Neural cell (in vitro differentiated cells): Measurements from ENCODE around the gene NFYB. TPM values are rescaled to one million over a fixed set of nuclear protein-coding genes. Genes with fewer than 3 reads are reported as not detected.

Experiments used
- H2AFZ ChIP-seq: fragments of 200-600, 300-800 bp; sonication (generic), shearing (Covaris generic); 2 replicates; pipeline ENCODE4 v1.6.0; 2014; ENCODE audit warnings: low read depth, mild to moderate bottlenecking, antibody characterized with exemption, low read length, moderate library complexity
- H3F3A ChIP-seq: fragments of 200-600 bp; shearing (Covaris generic); 2 replicates; pipeline ENCODE4 v1.6.1; 2016; ENCODE audit warnings: mild to moderate bottlenecking, moderate library complexity, mixed read lengths, antibody characterized with exemption, low read length; ENCODE audit not compliant: insufficient read depth, poor library complexity, severe bottlenecking
- H3K27ac ChIP-seq: fragments of 200-600, 300-800 bp; sonication (generic), shearing (Covaris generic); 2 replicates; pipeline ENCODE4 v1.5.1; 2014; ENCODE audit warnings: mild to moderate bottlenecking, low read length, moderate library complexity
- H3K27me3 ChIP-seq: fragments of 300-800, 200-600 bp; sonication (generic), shearing (Covaris generic); 2 replicates; pipeline ENCODE4 v1.6.0; 2014; ENCODE audit warnings: mild to moderate bottlenecking, low read depth, low read length, moderate library complexity; ENCODE audit not compliant: insufficient read depth
- H3K36me3 ChIP-seq: fragments of 300-800, 200-600 bp; sonication (generic), shearing (Covaris generic); 2 replicates; pipeline ENCODE4 v1.5.1; 2014; ENCODE audit warnings: mild to moderate bottlenecking, antibody characterized with exemption, low read length, moderate library complexity; ENCODE audit not compliant: insufficient read depth
- H3K4me2 ChIP-seq: fragments of 300-800, 200-600 bp; sonication (generic), shearing (Covaris generic); 2 replicates; pipeline ENCODE4 v1.6.0; 2014; ENCODE audit warnings: mild to moderate bottlenecking, low read length
- H3K4me3 ChIP-seq: fragments of 300-800, 200-600 bp; sonication (generic), shearing (Covaris generic); 2 replicates; pipeline ENCODE4 v1.5.1; 2014; ENCODE audit warnings: mild to moderate bottlenecking, low read length, moderate library complexity
- H3K79me2 ChIP-seq: fragments of 200-600 bp; shearing (Covaris generic); replicated peaks from 2 replicates; pipeline ENCODE4 v1.6.0; 2014; ENCODE audit warnings: mild to moderate bottlenecking, low read length, moderate library complexity; ENCODE audit not compliant: insufficient read depth
- H3K9ac ChIP-seq: fragments of 300-800, 200-600 bp; sonication (generic), shearing (Covaris generic); 2 replicates; pipeline ENCODE4 v1.6.1; 2016; ENCODE audit warnings: mild to moderate bottlenecking, low read length, mixed read lengths
- H3K9me2 ChIP-seq: fragments of 200-600 bp; shearing (Covaris generic); 2 replicates; pipeline ENCODE4 v1.6.1; 2016; ENCODE audit warnings: mild to moderate bottlenecking, low read length, mixed read lengths; ENCODE audit not compliant: insufficient read depth
- H3K9me3 ChIP-seq: fragments of 200-600, 300-800 bp; sonication (generic), shearing (Covaris generic); 2 replicates; pipeline ENCODE4 v1.6.1; 2016; ENCODE audit warnings: mild to moderate bottlenecking, mixed run types, low read length, moderate library complexity, mixed read lengths
- H4K20me1 ChIP-seq: fragments of 200-600 bp; shearing (Covaris generic); 2 replicates; pipeline ENCODE4 v1.6.1; 2016; ENCODE audit warnings: mild to moderate bottlenecking, mixed run types; ENCODE audit not compliant: insufficient read depth
- EP300 ChIP-seq: fragments of 450-650 bp; conservative IDR thresholded peaks from 2 replicates; pipeline ENCODE4 v1.6.1; 2014; ENCODE audit warnings: antibody characterized with exemption, mild to moderate bottlenecking, moderate library complexity; ENCODE audit not compliant: poor library complexity, severe bottlenecking
- EZH2 ChIP-seq: fragments of 200-600, 300-800 bp; shearing (Covaris generic), sonication (generic); IDR thresholded peaks from 2 replicates; pipeline ENCODE4 v1.6.1; 2014; ENCODE audit warnings: antibody characterized with exemption, low read length, borderline replicate concordance, mild to moderate bottlenecking; ENCODE audit not compliant: insufficient read depth, poor library complexity, severe bottlenecking
- MXI1 ChIP-seq: fragments of 450-650 bp; conservative IDR thresholded peaks from 2 replicates; pipeline ENCODE4 v1.6.1; 2014; ENCODE audit warnings: antibody characterized with exemption, mild to moderate bottlenecking; ENCODE audit not compliant: poor library complexity, severe bottlenecking
- POLR2AphosphoS5 ChIP-seq: IDR thresholded peaks from 2 replicates; pipeline ENCODE4 v1.6.1; 2012
- RAD21 ChIP-seq: fragments of 450-650 bp; conservative IDR thresholded peaks from 2 replicates; pipeline ENCODE4 v1.6.1; 2014; ENCODE audit warnings: antibody characterized with exemption, mild to moderate bottlenecking, moderate library complexity
- REST ChIP-seq: IDR thresholded peaks from 2 replicates; pipeline ENCODE4 v1.6.1; 2012; ENCODE audit warnings: borderline replicate concordance
- SMC3 ChIP-seq: fragments of 450-650 bp; conservative IDR thresholded peaks from 2 replicates; pipeline ENCODE4 v1.6.1; 2014; ENCODE audit warnings: antibody characterized with exemption, mild to moderate bottlenecking, moderate library complexity; ENCODE audit not compliant: poor library complexity
- TAF1 ChIP-seq: IDR thresholded peaks from 2 replicates; pipeline ENCODE4 v1.6.1; 2012; ENCODE audit warnings: low read depth
- polyA plus RNA-seq: library from polyadenylated mRNA; depleted of rRNA; stranded (reverse); fragments of >200 nt; gene quantifications from 2 replicates; pipeline ENCODE4 v1.2.3, GENCODE V29; 2014
- TF ChIP-seq, protein P1 (sequence below): fragments of 450-650 bp; IDR thresholded peaks from 2 replicates; pipeline ENCODE4 v1.5.1; 2014; ENCODE audit warnings: antibody characterized with exemption, mild to moderate bottlenecking, moderate library complexity; ENCODE audit not compliant: poor library complexity, severe bottlenecking

NFYB gene
- polyA plus RNA-seq, 1 donor from 2014 or later, result 60.8 TPM

GRCh38 chr12:104183443-104183842 lies 45.4 kb upstream of the NFYB start:
- Histone ChIP-seq H3F3A (no peaks in the 10 kb centered on the region), H2AFZ (no peak overlapping the region), H3K9me3 (peaks cover 5% of the 10 kb centered on the region), H3K36me3 (no peaks in the 10 kb centered on the region), H3K79me2 (no peaks in the 10 kb centered on the region), H4K20me1 (no peaks in the 10 kb centered on the region), H3K27ac (no peak overlapping the region), H3K9me2 (no peaks in the 10 kb centered on the region), H3K9ac (no peak overlapping the region), H3K27me3 (no peaks in the 10 kb centered on the region), H3K4me3 (no peak overlapping the region), H3K4me2 (no peak overlapping the region)
- TF ChIP-seq TAF1 (no peak), REST (no peak), MXI1 (no peak), EP300 (no peak), POLR2AphosphoS5 (no peak), SMC3 (no peak), RAD21 (no peak)
- TF ChIP-seq, protein P1, sequence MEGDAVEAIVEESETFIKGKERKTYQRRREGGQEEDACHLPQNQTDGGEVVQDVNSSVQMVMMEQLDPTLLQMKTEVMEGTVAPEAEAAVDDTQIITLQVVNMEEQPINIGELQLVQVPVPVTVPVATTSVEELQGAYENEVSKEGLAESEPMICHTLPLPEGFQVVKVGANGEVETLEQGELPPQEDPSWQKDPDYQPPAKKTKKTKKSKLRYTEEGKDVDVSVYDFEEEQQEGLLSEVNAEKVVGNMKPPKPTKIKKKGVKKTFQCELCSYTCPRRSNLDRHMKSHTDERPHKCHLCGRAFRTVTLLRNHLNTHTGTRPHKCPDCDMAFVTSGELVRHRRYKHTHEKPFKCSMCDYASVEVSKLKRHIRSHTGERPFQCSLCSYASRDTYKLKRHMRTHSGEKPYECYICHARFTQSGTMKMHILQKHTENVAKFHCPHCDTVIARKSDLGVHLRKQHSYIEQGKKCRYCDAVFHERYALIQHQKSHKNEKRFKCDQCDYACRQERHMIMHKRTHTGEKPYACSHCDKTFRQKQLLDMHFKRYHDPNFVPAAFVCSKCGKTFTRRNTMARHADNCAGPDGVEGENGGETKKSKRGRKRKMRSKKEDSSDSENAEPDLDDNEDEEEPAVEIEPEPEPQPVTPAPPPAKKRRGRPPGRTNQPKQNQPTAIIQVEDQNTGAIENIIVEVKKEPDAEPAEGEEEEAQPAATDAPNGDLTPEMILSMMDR, result no peak

DNA sequence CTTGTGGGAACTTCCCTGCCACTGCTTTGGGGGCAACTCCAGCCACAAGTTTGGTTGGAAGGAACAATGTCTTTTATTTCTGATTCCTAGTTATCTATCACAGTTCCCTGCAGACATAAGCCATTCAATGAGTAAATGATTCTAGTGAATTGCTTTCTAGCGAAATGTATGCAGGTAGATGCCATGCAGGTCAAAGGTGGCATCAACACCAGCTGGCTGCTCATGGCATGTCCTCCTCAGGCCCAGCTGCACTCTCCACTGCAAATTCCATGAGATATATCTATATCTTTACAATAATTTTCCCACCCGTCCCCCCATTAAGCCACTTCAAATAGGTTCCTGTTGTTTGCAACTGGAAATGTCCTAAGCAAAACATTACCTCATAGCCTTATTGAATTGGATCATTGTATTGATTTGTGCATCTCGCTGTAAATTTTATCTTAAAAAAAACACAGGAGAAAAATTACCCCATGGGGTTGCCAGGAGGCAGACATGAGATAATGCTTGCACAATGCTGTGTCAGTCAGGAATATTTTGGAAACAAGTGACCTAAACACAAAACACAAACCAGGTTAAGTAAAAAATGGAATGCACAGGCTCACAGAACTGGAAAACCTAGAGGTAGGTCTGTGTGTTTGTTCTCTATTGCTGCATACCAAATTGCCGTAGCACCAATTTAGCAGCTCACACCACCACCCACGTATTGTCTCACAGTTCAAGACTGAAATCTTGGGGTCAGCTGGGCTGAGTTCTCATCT lies 44.8 kb upstream of the NFYB start:
- H3K4me3 ChIP-seq, result no peak overlapping the region
- no peaks in the 10 kb centered on the region for H3K79me2 ChIP-seq
- H3K27ac ChIP-seq, result no peak overlapping the region
- no peak overlapping the region for H3K9ac ChIP-seq
- H3K9me2 ChIP-seq, result no peaks in the 10 kb centered on the region
- TF ChIP-seq EZH2, result no peak
- TF ChIP-seq REST, result no peak
- TF ChIP-seq POLR2AphosphoS5, result no peak
- TF ChIP-seq SMC3, result no peak
- no peak for TF ChIP-seq EP300
- TF ChIP-seq RAD21, result no peak
- no peak for TF ChIP-seq MXI1
- no peak for TF ChIP-seq TAF1
- no peak overlapping the region for H2AFZ ChIP-seq
- no peaks in the 10 kb centered on the region for H3F3A ChIP-seq
- H3K9me3 ChIP-seq, result peaks cover 5% of the 10 kb centered on the region
- no peaks in the 10 kb centered on the region for H3K36me3 ChIP-seq
- H4K20me1 ChIP-seq, result no peaks in the 10 kb centered on the region
- H3K4me2 ChIP-seq, result no peak overlapping the region
- no peaks in the 10 kb centered on the region for H3K27me3 ChIP-seq
